Thyroid gland (tissue), 4 donors: ENCODE data around the gene CAMKMT.

Source experiments
- CTCF ChIP-seq, 6 experiments: fragments of 200-600 bp in 3 of 6; fragments of 450-650 bp in 3 of 6; sonication (generic) in 3 of 6; IDR thresholded peaks; one replicate each; pipeline ENCODE4 v1.5.1; 2016 to 2019; ENCODE audit warnings: antibody characterized with exemption in 6 of 6, mild to moderate bottlenecking in 2 of 6, inconsistent platforms in 1 of 6, moderate library complexity in 1 of 6
- POLR2A ChIP-seq, 2 donors: fragments of 450-650 bp; IDR thresholded peaks; one replicate each; pipeline ENCODE4 v1.6.1; 2017; ENCODE audit warnings: antibody characterized with exemption in 2 of 2, mild to moderate bottlenecking in 2 of 2, moderate library complexity in 1 of 2

GRCh38 chr2:44810892-44811530 is 449.3 kb downstream of the CAMKMT start:
- no peak for TF ChIP-seq CTCF (IDR thresholded peaks at IDR 0.05)
- TF ChIP-seq POLR2A (IDR thresholded peaks at IDR 0.05) = no peak
